Parathyroid adenoma (tissue), 2 donors: Measurements from ENCODE around the gene BIRC7.

ENCODE experiments used
- H2AFZ ChIP-seq: fragments of 300-600 bp; sonication (generic); one replicate; pipeline ENCODE4 v1.7.0; 2017; ENCODE audit warnings: antibody characterized with exemption, mild to moderate bottlenecking
- H3K27ac ChIP-seq: fragments of 300-600 bp; sonication (generic); one replicate; pipeline ENCODE4 v1.7.0; 2017
- H3K27me3 ChIP-seq: fragments of 300-600 bp; sonication (generic); one replicate; pipeline ENCODE4 v1.7.0; 2017; ENCODE audit warnings: low read length; ENCODE audit not compliant: control insufficient read depth, insufficient read depth
- H3K36me3 ChIP-seq: fragments of 300-600 bp; sonication (generic); one replicate; pipeline ENCODE4 v1.7.0; 2017; ENCODE audit warnings: low read length; ENCODE audit not compliant: control insufficient read depth, insufficient read depth
- H3K4me1 ChIP-seq: fragments of 300-600 bp; sonication (generic); one replicate; pipeline ENCODE4 v1.7.0; 2017; ENCODE audit warnings: control low read depth
- H3K4me2 ChIP-seq: fragments of 300-600 bp; sonication (generic); one replicate; pipeline ENCODE4 v1.7.0; 2017; ENCODE audit warnings: low read length
- H3K4me3 ChIP-seq: fragments of 300-600 bp; sonication (generic); one replicate; pipeline ENCODE4 v1.7.0; 2017; ENCODE audit warnings: low read depth, low read length
- H3K79me2 ChIP-seq: fragments of 300-600 bp; sonication (generic); one replicate; pipeline ENCODE4 v1.7.0; 2017; ENCODE audit warnings: control low read depth
- H3K9ac ChIP-seq: fragments of 300-600 bp; sonication (generic); one replicate; pipeline ENCODE4 v1.7.0; 2017; ENCODE audit warnings: mild to moderate bottlenecking
- H3K9me3 ChIP-seq: fragments of 300-600 bp; sonication (generic); one replicate; pipeline ENCODE4 v1.7.0; 2017; ENCODE audit warnings: low read length; ENCODE audit not compliant: control insufficient read depth
- TF ChIP-seq, protein P1 (sequence below): fragments of 300-600 bp; sonication (generic); IDR thresholded peaks from one replicate; pipeline ENCODE4 v1.7.0; 2017; ENCODE audit warnings: antibody characterized with exemption, mild to moderate bottlenecking
- donor health status: primary hyperparathyroidism.

BIRC7 gene

DNA sequence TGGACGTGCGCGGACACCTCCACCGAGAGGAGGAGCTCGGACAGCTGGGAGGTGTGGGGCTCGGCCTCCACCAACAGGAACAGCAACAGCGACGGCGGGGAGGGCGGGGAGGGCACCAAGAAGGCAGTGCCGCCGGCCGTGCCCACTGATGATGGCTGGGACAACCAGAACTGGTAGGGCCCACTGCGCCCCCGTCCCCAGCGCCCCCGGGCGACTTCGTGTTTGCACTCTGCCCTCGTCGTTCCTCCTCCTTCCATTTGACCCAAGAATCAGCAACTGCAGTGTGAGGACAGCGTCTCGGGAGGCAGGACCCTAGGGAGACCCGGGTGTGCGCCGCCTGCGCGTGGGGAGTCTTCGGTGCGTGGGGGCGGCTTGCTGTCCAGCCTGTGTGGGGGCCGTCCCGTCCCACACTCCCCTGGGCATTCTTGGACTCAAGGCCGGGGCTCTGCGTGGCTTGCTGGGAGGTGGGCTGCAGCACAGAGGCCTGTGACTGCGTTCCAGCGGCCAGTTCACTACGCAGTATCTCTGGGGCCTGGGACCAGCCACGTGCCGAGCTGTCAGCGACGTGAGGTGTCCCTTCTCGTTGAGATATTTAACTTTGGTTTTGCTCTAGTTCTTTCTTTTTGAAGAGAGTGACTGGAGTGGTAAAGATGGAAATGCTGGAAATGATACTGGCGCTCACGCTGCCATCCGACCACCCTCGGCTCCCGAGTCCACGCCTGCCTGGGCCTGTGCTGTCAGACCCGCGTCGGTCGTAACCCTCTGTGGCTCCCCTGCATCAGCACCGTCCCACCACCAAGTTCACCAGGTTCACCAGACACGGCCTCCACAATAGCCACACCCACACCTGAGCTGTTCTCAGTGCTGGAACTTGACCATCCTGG is 52.2 kb downstream of the BIRC7 start:
- H3K36me3 ChIP-seq: no peaks in the 10 kb centered on the region
- no peak overlapping the region for H2AFZ ChIP-seq
- no peaks in the 10 kb centered on the region for H3K9me3 ChIP-seq
- no peaks in the 10 kb centered on the region for H3K27me3 ChIP-seq
- H3K4me3 ChIP-seq: no peak overlapping the region
- no peak overlapping the region for H3K27ac ChIP-seq
- TF ChIP-seq, protein P1, sequence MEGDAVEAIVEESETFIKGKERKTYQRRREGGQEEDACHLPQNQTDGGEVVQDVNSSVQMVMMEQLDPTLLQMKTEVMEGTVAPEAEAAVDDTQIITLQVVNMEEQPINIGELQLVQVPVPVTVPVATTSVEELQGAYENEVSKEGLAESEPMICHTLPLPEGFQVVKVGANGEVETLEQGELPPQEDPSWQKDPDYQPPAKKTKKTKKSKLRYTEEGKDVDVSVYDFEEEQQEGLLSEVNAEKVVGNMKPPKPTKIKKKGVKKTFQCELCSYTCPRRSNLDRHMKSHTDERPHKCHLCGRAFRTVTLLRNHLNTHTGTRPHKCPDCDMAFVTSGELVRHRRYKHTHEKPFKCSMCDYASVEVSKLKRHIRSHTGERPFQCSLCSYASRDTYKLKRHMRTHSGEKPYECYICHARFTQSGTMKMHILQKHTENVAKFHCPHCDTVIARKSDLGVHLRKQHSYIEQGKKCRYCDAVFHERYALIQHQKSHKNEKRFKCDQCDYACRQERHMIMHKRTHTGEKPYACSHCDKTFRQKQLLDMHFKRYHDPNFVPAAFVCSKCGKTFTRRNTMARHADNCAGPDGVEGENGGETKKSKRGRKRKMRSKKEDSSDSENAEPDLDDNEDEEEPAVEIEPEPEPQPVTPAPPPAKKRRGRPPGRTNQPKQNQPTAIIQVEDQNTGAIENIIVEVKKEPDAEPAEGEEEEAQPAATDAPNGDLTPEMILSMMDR: no peak
- H3K4me1 ChIP-seq: no peaks in the 10 kb centered on the region
- H3K79me2 ChIP-seq: no peaks in the 10 kb centered on the region
- no peak overlapping the region for H3K9ac ChIP-seq
- no peak overlapping the region for H3K4me2 ChIP-seq

DNA sequence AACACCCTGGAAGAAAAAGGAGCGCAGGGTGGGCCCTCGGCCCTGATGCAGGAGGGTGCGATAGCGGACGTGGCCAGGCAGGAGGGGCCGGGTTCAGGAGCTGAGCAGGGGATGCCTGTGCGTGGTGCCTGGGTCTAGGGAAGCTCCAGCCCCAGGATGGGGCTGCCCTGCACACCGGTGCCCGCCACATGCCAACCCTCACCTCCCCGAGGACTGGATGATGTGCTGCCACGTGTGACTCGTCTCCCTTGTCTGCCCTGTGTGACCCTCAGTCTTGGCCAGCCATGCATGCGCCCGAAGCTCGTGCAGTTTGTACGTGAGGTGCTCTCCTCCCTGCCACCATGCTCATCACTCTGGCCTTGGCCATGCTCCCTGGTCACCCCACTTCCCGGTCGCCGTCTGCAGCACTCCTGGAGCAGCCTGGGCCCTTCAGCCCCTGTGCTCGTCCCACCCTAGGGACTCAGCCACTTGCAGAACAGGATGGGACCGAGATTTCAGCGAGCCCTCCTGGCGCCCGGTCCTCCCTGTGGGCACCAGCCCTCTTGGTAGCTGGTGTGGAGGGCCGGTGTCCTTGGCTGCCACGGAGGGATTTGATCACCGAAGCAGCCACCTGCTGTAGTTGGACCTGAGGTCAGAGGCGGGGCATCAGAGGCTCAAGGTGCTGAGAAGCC is 53.0 kb downstream of the BIRC7 start:
- Histone ChIP-seq H3K27me3 (no peaks in the 10 kb centered on the region), H3K36me3 (no peaks in the 10 kb centered on the region), H3K27ac (no peak overlapping the region), H3K4me1 (no peaks in the 10 kb centered on the region), H3K9me3 (no peaks in the 10 kb centered on the region), H3K9ac (no peak overlapping the region), H3K4me3 (no peak overlapping the region), H2AFZ (no peak overlapping the region), H3K79me2 (no peaks in the 10 kb centered on the region), H3K4me2 (no peak overlapping the region)
- TF ChIP-seq, protein P1: no peak

DNA sequence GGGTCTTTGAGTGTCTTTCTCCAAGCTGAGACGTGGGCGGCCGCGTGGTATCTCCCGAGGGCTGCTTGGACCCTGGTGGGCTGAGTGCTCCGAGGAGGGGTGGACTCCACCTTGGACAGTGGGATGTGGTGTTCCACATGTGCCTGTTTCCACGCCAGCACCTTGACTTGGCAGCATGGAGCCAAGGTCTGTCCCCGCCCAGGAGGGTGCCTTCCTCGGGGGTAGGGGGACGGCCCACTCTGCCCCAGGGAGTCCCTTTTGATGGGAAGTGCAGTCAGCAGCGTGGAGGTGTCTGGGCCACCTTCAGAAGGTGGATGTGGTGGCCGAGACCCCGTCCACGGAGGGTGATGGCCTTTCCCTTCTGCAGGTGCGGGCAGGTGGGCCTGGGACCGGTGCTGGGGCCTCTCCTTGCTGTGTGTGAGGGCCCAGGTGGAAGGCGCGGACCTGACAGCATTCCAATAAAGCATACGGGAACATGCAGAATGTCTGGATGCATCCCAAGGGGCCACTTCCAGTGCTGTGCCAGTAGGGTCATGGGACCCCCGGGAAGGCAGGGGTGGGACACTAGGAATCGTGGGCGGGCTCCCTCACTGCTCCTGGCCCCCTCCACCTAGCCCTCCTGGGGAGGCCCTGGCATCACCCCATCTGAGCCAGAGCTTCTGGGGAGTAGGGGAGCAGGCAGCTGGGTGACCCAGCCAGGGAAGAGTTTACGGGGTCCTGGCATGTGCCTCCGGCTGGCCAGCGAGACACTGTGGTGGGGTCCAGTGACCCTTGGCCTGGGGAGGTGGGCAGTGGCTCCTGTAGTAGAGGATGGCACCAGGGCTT is 53.8 kb downstream of the BIRC7 start:
- Histone ChIP-seq H3K79me2 (no peaks in the 10 kb centered on the region), H2AFZ (no peak overlapping the region), H3K4me3 (no peak overlapping the region), H3K9me3 (no peaks in the 10 kb centered on the region), H3K27me3 (no peaks in the 10 kb centered on the region), H3K36me3 (no peaks in the 10 kb centered on the region), H3K9ac (no peak overlapping the region), H3K4me1 (no peaks in the 10 kb centered on the region), H3K27ac (no peak overlapping the region), H3K4me2 (no peak overlapping the region)
- TF ChIP-seq, protein P1: no peak
